Left renal pelvis (tissue), 4 donors: ENCODE results near the gene GTF2IRD2. TPM values are rescaled to one million over a fixed set of nuclear protein-coding genes. Genes with fewer than 3 reads are reported as not detected.
"Not testable (repeated sequence)": the region's sequence is repeated elsewhere in the genome, so short reads cannot be mapped to it uniquely, and the experiment has no call there.

Experiments
- DNase-seq, 4 donors: peaks; one replicate each; pipeline ENCODE4 v3.0.0-alpha.2; 2013; ENCODE audit warnings: low read depth in 4 of 4, low spot score in 3 of 4
- polyA plus RNA-seq, 4 donors: library from polyadenylated mRNA; unstranded; fragments of 120-200 nt; gene quantifications; one replicate each; pipeline ENCODE4 v1.2.1, GENCODE V29; 2013; ENCODE audit not compliant: insufficient read length in 4 of 4

Gene GTF2IRD2
- polyA plus RNA-seq, 4 donors = 22.7 to 39.2 (median 32.2) TPM

DNA sequence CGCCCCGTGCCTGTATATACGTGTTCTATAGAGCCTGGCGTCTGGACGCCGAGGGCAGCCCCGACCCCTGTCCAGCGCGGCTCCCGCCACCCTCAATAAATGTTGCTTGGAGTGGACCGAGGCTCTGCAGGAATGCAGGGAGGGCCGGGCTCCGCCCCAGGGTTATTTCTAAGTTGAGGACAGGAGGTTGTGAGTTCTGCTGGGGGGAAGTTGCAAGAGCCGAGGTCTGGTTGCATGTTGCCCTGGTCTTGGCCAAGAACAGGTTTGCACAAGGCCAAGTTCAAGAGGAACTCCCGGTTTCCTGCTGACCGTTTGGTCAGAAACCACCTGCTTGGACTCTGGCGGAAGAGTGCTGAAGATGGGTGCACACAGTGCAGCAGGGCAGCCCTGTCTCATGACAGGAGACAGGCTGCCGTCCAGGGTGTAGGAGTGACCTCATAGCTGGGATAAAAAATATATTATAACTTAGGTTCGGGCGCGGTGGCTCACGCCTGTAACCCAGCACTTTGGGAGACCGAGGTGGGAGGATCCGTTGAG, 62.1 kb downstream of the GTF2IRD2 start:
- not testable (repeated sequence) for DNase-seq

DNA sequence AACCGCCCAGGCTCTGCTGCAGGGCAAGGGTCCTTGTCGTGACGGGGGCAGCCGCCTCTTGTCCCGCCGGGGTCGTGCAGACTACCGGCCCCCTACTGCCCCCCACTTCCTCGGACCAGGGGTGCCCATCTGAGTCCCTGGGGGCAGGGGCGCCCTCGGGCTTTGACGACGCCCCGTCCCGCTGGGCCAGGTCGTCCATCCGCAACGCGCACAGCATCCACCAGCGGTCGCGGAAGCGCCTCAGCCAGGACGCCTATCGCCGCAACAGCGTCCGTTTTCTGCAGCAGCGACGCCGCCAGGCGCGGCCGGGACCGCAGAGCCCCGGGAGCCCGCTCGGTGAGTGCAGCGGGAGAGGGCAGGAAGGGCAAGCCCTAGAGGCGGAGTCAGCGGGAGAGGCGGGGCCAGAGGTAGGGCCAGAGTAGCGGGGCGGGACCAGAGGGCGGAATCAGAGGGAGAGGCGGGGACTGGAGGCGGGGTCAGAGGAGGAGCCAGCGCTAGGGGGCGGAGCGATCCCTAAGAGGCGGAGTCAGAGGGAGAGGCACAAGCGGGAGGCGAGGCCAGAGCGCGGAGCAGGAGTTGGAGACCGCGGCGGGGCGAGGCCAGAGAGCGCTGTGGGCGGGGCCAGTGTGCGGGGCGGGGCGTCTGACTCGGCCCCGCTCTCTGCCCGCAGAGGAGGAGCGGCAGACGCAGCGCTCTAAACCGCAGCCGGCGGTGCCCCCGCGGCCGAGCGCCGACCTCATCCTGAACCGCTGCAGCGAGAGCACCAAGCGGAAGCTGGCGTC, 62.8 kb downstream of the GTF2IRD2 start:
- DNase-seq = peak in 3 of 4 donors; percentile 42 to 62 (median 55)

DNA sequence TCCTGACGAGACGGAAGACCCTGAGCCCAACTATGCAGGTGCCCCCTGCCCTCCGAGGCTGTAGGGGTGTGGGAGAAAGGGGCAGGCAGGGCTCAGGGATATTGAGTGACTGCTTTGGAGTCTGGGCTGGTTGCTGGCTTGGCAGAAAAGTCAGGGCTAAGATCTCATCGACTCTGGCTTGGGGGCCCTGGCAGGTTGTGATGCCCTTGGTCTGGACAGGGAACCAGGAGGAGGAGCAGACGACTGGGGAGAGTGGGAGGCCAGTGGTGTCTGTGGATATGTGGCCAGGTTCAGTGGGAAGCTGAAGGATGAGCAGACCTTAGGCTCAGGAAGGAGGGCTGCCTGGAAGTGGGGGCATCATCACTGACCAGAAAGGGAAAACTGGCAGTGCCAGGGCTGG, 67.8 kb downstream of the GTF2IRD2 start:
- DNase-seq = not testable (repeated sequence)

DNA sequence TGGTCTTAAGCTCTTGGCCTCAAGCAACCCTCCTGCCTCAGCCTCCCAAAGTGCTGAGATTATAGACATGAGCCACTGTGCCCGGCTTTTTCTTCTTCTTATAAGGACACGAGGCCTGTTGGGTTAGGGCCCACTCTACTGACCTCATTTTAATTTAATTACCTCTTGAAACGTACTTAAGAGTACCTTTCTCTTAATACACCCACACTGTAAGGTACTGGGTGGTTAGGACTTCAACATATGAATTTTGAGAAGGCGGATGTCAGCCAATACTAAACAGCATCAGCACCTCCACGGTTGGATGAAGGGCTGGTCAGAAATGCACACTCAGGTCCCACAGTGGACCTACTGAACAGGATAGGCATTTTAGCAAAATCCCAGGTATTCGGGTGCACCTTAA, 69.7 kb downstream of the GTF2IRD2 start:
- DNase-seq = not testable (repeated sequence)

DNA sequence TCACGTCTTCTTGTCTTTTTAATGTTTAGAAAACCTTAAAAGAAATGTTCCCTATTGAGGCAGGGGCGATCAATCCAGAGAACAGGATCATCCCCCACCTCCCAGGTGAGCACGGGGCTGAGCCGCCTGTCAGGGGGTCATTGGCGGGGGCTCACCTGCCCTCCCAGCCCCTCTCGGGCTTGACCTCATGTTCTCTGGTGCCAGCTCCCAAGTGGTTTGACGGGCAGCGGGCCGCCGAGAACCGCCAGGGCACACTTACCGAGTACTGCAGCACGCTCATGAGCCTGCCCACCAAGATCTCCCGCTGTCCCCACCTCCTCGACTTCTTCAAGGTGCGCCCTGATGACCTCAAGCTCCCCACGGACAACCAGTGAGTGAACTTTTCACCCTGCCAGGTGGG, 72.4 kb downstream of the GTF2IRD2 start:
- not testable (repeated sequence) for DNase-seq

DNA sequence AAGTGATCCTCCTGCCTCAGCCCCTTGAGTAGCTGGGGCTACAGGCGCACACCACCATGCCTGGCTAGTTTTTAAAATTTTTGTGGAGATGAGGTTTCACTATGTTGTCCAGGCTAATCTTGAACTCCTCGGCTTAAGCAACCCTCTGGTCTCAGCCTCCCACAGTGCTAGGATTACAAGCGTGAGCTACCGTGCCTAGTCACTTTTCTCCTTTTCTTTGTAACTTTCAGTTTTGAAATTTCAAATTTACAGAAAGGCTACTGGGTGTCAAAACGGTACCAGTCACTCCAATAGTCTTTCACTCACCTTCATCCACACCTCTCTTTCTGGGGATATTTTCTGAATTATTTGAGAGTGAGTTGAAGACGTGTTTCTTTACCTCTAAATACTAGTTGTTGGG, 76.3 kb downstream of the GTF2IRD2 start:
- DNase-seq = not testable (repeated sequence)

DNA sequence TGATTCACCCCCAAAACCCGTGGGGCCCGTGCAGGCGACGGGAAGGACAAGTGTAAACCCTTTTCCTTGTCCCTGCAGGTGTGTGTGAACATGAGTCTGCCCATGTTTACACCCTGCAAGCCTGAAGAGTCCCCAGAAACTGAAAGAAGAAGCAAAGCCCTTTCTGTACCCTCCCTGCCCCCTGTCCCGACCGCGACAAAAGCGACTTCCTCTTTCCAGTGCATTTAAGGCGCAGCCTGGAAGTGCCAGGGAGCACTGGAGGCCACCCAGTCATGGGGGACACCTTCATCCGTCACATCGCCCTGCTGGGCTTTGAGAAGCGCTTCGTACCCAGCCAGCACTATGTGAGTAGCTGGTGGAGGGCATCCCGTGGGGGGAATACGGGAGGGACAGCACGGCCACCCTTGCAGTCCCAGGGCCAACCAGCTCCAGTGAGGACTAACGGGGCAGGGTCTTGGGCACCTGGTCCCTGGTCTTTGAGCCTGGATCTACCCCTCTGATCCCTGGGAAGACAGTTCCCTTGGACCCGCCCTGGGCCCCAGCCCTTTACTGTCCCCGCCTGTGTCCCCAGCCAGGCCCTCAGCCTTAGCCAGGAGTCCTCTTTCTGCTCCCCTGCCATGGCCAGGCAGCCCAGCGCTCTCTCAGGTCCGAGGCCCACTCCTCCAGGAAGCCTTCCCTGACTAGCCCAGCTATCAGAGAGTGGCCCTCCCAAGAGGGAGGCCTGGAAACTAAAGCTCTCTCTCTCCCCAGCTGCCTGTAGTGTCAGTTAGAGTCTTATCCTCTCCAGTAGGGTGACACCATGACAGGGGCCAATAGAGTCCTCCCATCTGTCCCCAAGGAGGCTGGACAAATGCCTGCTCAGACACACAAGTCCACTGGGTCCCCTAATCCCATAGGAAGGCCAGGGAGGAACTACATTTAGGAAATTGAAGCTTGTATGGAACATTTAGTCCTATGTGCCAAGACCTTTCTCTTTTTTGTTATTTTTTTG, 77.3 kb downstream of the GTF2IRD2 start, which contains the start of gene NCF1:
NCF1 (plus strand) TSS at position 252 of the 991 bp plus-strand sequence; CDS start at position 273, 21 bp downstream.
- not testable (repeated sequence) for DNase-seq

DNA sequence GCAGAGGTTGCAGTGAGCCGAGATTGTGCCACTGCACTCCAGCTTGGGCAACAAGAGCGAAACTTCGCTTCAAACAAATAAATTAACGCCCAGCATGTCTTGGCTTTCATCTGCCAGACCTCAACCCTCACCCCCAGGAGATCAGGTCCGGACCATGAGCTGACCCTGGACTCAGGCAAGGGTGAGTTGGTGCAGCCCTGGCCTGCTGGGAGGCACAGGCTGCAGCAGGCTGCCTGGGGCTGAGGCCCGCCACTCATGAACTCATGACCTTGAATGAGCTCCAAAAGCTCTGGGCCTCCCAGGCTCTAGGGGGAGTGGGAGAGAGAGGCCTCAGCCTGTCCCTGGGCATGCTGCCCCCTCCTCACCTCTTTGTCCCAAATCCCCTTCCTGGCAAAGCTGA, 79.3 kb downstream of the GTF2IRD2 start:
- DNase-seq = not testable (repeated sequence)

DNA sequence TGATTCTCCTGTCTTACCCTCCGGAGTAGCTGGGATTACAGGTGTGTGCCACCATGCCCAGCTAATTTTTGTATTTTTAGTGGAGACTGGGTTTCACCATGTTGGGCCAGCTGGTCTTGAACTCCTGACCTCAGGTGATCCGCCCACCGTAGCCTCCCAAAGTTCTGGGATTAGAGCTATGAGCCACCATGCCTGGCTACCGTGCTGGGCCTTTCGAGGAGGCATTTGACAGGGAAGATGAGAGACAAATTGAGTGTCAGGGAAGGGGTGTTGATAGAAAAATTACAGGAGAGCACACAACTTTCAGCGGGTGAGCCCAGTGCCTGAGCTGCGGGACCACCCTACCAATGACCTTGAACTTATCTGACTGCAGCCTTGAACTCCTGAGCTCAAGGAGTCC, 81.3 kb downstream of the GTF2IRD2 start:
- not testable (repeated sequence) for DNase-seq

DNA sequence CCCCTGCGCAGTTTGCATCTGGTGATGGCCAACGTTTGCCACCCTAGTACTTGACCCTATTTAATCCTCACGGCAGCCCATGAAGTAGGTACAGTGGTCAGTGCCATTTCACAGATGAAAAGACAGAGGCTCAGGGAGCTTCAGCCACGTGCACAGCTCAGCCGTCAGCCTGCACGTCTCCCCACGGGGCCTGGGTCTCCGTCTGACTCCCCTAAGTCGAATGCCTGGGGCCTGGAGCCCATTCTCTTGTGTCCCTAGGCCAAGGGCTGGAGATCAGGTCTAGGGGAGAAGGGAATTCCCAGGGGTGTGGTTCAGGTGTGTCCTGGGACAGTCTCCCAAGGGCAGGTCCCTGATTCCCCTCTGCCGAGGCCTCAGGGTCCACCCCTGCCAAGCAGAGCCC, 84.4 kb downstream of the GTF2IRD2 start:
- not testable (repeated sequence) for DNase-seq

DNA sequence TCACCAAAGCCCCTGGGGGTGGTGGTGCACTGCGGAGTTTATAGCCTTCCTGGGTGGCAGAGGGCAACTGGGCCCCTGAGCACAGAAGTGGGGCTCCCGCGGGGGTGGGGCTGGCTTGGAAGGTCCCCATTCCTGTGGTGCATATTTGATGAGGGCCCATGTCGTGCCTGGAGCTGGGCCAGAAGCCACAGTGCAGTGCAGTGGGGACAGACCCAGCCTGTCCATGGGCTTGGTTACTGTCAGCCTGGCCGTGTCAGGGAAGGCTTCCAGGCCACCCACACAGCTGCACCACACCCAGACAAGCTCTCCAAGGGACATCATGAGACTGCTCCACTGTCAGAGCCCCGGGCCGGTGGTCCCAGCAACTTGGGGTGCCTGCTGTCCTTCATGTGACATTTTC, 84.9 kb downstream of the GTF2IRD2 start:
- DNase-seq = not testable (repeated sequence)

DNA sequence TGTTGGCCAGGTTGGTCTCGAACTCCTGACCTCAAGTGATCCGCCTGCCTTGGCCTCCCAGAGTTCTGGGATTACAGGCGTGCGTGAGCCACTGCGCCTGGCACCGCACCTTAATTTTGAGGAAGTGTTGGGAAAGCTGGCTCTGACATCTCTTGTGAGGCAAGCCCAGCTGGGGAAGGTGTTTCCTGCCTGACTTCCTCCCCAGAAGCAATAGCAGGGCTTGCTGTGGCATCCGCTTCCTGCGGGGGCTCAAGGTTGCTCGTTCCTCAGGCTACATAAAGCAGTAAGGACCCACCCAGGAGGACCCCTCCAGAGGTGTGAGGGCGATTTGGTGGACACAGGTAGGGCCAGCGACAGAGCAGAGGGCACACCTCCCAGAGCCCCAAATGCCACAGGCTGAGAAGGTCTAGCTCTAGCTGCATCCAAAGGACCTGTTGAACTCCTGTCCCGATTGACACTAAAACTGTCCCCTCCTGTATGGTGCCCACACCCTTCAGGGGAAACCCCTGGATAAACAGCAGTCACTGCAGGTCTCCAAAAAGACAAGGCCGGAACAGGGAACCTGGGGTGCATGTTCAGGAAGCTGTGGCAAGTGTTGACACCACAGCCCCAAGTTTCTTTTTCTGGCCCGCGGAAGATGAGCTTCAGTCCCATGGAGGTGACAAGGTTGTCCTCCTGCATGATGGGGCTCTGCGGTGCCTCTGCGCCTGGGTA, 86.0 kb downstream of the GTF2IRD2 start:
- DNase-seq = not testable (repeated sequence)

DNA sequence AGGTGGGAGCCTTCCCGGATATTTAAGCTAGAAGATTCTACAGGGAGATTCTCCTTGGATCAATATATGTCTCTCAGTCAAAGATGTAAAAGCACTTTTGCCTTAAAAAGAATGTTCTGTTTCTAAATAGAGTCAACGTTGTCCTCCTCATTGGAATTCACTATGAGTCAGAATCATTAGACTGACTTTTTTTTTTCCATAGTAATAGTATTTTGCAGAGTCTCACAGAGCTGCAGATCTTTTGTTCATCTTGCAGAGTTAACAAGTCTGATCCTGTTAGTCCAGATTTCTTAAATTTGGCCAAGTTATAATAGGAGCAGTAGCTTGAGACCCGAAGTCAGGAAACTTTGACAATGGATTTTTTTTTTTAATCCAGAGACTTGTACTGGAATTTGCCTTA, 92.4 kb downstream of the GTF2IRD2 start:
- not testable (repeated sequence) for DNase-seq

DNA sequence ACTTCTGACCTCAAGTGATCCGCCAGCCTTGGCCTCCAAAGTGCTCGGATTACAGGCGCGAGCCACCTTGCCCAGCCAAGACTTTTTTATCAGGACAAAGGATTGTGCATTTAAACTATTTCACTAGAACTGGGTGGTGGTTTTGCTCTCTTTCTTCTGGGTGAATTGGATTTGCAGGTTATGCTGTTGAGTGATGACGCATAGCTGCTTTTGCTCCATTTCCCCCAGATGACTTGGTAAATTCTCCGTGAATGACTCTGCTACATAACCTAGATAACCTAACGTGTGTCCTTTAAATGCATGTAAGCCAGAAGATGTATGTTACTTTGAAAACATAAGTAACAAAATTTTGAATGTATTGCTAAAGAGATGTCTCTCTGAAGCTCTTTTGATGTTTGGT, 93.1 kb downstream of the GTF2IRD2 start:
- not testable (repeated sequence) for DNase-seq

DNA sequence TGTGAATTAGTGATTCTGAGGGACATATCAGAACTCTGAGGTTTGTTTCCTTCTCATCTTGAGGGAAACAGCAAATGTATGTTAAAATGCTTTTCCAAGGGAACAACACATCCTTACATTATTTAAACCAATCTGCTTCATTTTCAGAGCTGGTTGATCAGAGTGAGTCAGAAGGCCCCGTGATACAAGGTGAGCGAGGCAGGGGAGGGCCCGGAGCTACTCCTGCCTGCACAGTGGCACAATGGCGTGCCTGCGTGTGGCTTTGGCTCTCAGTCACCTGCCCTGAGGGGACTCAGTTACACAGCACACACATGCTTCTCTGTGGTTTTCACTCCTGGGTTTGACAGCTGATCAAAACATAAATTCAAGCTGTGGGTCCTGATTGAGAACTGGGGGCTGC, 94.7 kb downstream of the GTF2IRD2 start:
- DNase-seq = not testable (repeated sequence)

DNA sequence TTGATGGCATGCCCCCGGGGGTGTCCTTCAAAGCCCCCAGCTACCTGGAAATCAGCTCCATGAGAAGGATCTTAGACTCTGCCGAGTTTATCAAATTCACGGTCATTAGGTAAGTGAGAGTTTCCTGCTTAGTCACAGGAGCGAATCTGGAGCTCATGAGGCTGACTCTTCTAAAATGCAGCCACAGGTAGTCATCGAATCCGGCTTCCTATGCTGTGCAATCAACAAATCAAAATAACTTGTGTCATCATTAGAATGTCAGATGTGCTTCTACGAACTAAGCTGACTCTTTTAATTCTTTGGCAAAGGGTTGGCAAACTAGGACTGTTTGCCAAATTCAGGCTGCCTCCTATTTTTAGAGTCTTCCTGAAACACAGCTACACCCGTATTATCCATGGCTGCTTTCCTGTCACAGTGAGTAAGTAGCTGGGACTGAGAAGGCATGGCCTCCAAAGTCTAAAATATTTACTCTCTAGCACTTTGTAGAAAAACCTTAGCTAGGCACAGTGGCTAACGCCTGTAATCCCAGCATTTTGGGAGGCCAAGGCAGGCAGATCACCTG, 97.4 kb downstream of the GTF2IRD2 start:
- DNase-seq = not testable (repeated sequence)
